Epithelial cell of esophagus (primary cell): ENCODE results near the gene NTM.

Experiments used
- DNase-seq: peaks from one replicate; pipeline ENCODE4 v3.0.0; 2010; ENCODE audit warnings: low read depth
- H3K4me3 ChIP-seq: 2 replicates; pipeline ENCODE4 v1.5.1; 2011; ENCODE audit warnings: mild to moderate bottlenecking, low read length, control low read depth
- CTCF ChIP-seq: IDR thresholded peaks from 2 replicates; pipeline ENCODE4 v1.5.1; 2011; ENCODE audit warnings: low read depth, mild to moderate bottlenecking, low read length, control low read depth, inconsistent platforms; ENCODE audit not compliant: insufficient read depth; ENCODE audit errors: missing control alignments

The NTM gene

GRCh38 chr11:131561501-131561900 is 191.1 kb downstream of the NTM start:
- no peak for DNase-seq

GRCh38 chr11:131561972-131562371 is 191.6 kb downstream of the NTM start:
- no peak for DNase-seq
- H3K4me3 ChIP-seq = no peak overlapping the region
- no peak for TF ChIP-seq CTCF

More at GRCh38 chr11:131561501-131561900, 191.1 kb downstream of the NTM start:
- H3K4me3 ChIP-seq = no peak overlapping the region
- TF ChIP-seq CTCF = no peak

- no peak for DNase-seq
- TF ChIP-seq CTCF = no peak
- H3K4me3 ChIP-seq = no peak overlapping the region
These were observed 197.9 kb downstream of the NTM start for GRCh38 chr11:131568318-131568717.

- H3K4me3 ChIP-seq = no peak overlapping the region
- no peak for DNase-seq
- TF ChIP-seq CTCF = no peak
These were observed 201.2 kb downstream of the NTM start for GRCh38 chr11:131571571-131571970.

- no peak overlapping the region for H3K4me3 ChIP-seq
- DNase-seq = no peak
- TF ChIP-seq CTCF = no peak
These were observed 202.0 kb downstream of the NTM start for GRCh38 chr11:131572423-131572822.

GRCh38 chr11:131579932-131580387 is 209.5 kb downstream of the NTM start:
- DNase-seq = peak; percentile 3
- peak; percentile 37 for TF ChIP-seq CTCF
- no peak overlapping the region for H3K4me3 ChIP-seq

GRCh38 chr11:131580476-131580875 is 210.1 kb downstream of the NTM start:
- H3K4me3 ChIP-seq = no peak overlapping the region
- DNase-seq = no peak
- no peak for TF ChIP-seq CTCF
